A673 (cell line): ENCODE results near the gene ELP4. TPM values are rescaled to one million over a fixed set of nuclear protein-coding genes. Genes with fewer than 3 reads are reported as not detected.

Experiments
- BruUV-seq: library from RNA; stranded (reverse); fragments of 400-500 nt; replicated peaks from 2 replicates; lab custom pipeline; 2021; lab: Mats Ljungman, UMichigan
- CTCF ChIA-PET: fragments of 300-600 bp; sonication (Branson Sonifier 250); formaldehyde crosslinking; loops from one replicate; lab custom pipeline; 2022; ENCODE audit warnings: antibody characterized with exemption; lab: Charles Lee
- POLR2A ChIA-PET: fragments of 300-600 bp; sonication (Branson Sonifier 250); formaldehyde crosslinking; loops from one replicate; lab custom pipeline; 2022; ENCODE audit warnings: antibody characterized with exemption; ENCODE audit not compliant: low non-redundant PET; lab: Charles Lee
- DNase-seq: peaks from one replicate; pipeline ENCODE4 v3.0.0-alpha.2; 2015; ENCODE audit warnings: low spot score
- H3K27ac ChIP-seq: fragments of 200-600 bp; sonication (generic); 2 replicates; pipeline ENCODE4 v1.5.1; 2016; ENCODE audit warnings: mixed run types, low read depth, mild to moderate bottlenecking, mixed read lengths, antibody characterized with exemption, low read length; ENCODE audit not compliant: poor library complexity, severe bottlenecking
- H3K27me3 ChIP-seq: fragments of 200-600 bp; sonication (generic); replicated peaks from 2 replicates; pipeline ENCODE4 v1.6.1; 2017; ENCODE audit warnings: mixed run types, low read depth, mild to moderate bottlenecking, mixed read lengths, antibody characterized with exemption, low read length; ENCODE audit not compliant: insufficient read depth, poor library complexity
- H3K36me3 ChIP-seq: fragments of 200-600 bp; sonication (generic); 2 replicates; pipeline ENCODE4 v1.6.1; 2016; ENCODE audit warnings: mixed run types, mild to moderate bottlenecking, mixed read lengths, antibody characterized with exemption, low read length; ENCODE audit not compliant: insufficient read depth, poor library complexity, severe bottlenecking
- H3K4me1 ChIP-seq: fragments of 200-600 bp; sonication (generic); 2 replicates; pipeline ENCODE4 v1.6.1; 2017; ENCODE audit warnings: mixed run types, mild to moderate bottlenecking, mixed read lengths, antibody characterized with exemption, low read length; ENCODE audit not compliant: insufficient read depth, poor library complexity, severe bottlenecking
- H3K4me3 ChIP-seq: fragments of 200-600 bp; sonication (generic); 2 replicates; pipeline ENCODE4 v1.5.1; 2016; ENCODE audit warnings: low read depth, mixed run types, mild to moderate bottlenecking, mixed read lengths, low read length; ENCODE audit not compliant: poor library complexity, severe bottlenecking
- H3K9me3 ChIP-seq: fragments of 200-600 bp; sonication (generic); 2 replicates; pipeline ENCODE4 v1.6.1; 2016; ENCODE audit warnings: mixed run types, low read depth, mild to moderate bottlenecking, mixed read lengths, antibody characterized with exemption, low read length; ENCODE audit not compliant: poor library complexity, severe bottlenecking
- EZH2 ChIP-seq: fragments of 200-600 bp; sonication (generic); IDR thresholded peaks from 2 replicates; pipeline ENCODE4 v1.6.1; 2017; ENCODE audit warnings: borderline replicate concordance, low read depth, mild to moderate bottlenecking, mixed read lengths, antibody characterized with exemption, low read length; ENCODE audit not compliant: poor library complexity, severe bottlenecking
- intact Hi-C: fragments of 100-400 bp; cut with micrococcal nuclease; formaldehyde crosslinking; loops from one replicate; pipeline ENCODE4 v1.10.0; 2022; ENCODE audit not compliant: unreplicated experiment
- total RNA-seq: library from RNA; stranded (reverse); gene quantifications from 2 replicates; pipeline ENCODE4 v1.2.3, GENCODE V29; 2021
- TF ChIP-seq, protein P1 (sequence below): fragments of 300-800, 200-600 bp; sonication (generic); conservative IDR thresholded peaks from 2 replicates; pipeline ENCODE4 v1.5.1; 2017; ENCODE audit warnings: low read depth, mild to moderate bottlenecking, antibody characterized with exemption, low read length, moderate library complexity, mixed read lengths

The ELP4 gene
- total RNA-seq, 1 experiment from 2014 or later = 49.4 TPM

GRCh38 chr11:31761636-31762035 lies 252.1 kb downstream of the ELP4 start:
- no peak overlapping the region for H3K4me3 ChIP-seq
- POLR2A ChIA-PET = no interaction called here
- no peak overlapping the region for H3K27ac ChIP-seq
- no TSS peak for BruUV-seq
- intact Hi-C loops = no loop called here
- no peaks in the 10 kb centered on the region for H3K9me3 ChIP-seq
- no peaks in the 10 kb centered on the region for H3K27me3 ChIP-seq
- CTCF ChIA-PET = no interaction called here
- no peaks in the 10 kb centered on the region for H3K36me3 ChIP-seq
- TF ChIP-seq, protein P1, sequence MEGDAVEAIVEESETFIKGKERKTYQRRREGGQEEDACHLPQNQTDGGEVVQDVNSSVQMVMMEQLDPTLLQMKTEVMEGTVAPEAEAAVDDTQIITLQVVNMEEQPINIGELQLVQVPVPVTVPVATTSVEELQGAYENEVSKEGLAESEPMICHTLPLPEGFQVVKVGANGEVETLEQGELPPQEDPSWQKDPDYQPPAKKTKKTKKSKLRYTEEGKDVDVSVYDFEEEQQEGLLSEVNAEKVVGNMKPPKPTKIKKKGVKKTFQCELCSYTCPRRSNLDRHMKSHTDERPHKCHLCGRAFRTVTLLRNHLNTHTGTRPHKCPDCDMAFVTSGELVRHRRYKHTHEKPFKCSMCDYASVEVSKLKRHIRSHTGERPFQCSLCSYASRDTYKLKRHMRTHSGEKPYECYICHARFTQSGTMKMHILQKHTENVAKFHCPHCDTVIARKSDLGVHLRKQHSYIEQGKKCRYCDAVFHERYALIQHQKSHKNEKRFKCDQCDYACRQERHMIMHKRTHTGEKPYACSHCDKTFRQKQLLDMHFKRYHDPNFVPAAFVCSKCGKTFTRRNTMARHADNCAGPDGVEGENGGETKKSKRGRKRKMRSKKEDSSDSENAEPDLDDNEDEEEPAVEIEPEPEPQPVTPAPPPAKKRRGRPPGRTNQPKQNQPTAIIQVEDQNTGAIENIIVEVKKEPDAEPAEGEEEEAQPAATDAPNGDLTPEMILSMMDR = no peak
- no peak for TF ChIP-seq EZH2
- H3K4me1 ChIP-seq = peaks cover 30% of the 10 kb centered on the region
- DNase-seq = no peak

DNA sequence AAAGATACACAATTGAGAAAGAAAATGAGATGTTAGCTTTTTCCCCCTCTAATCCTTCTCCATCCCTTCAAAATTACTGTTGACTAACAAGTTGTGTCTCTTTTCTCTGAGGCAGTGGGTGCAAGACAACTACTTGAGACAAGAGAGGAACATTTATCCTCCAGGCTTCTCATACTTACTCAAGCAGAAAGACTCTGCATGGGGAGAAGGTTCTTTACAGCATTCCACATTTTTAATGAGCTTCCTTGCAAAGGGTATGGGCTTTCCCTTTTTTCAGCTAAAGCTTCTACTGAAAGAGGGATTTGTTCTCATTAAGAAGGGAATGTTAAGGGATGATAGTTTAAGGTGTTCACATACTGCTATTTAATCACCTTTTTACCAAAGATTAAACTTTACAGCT lies 253.7 kb downstream of the ELP4 start:
- intact Hi-C loops = no loop called here
- CTCF ChIA-PET = interaction anchor here (1.5 kb wide), 1 partner anchor 195 kb away, joined by 4 read pairs; no protein-coding TSS in a partner anchor
- DNase-seq = peak; percentile 77
- H3K9me3 ChIP-seq = no peaks in the 10 kb centered on the region
- H3K4me3 ChIP-seq = no peak overlapping the region
- TF ChIP-seq EZH2 = no peak
- TF ChIP-seq, protein P1 = no peak
- no TSS peak for BruUV-seq
- H3K36me3 ChIP-seq = no peaks in the 10 kb centered on the region
- POLR2A ChIA-PET = interaction anchor here (0.7 kb wide), 1 partner anchor 68 kb away, joined by 3 read pairs; no protein-coding TSS in a partner anchor
- H3K4me1 ChIP-seq = peaks cover 37% of the 10 kb centered on the region
- no peak overlapping the region for H3K27ac ChIP-seq
- no peaks in the 10 kb centered on the region for H3K27me3 ChIP-seq

- Histone ChIP-seq H3K9me3 (no peaks in the 10 kb centered on the region), H3K27ac (no peak overlapping the region), H3K4me3 (no peak overlapping the region), H3K4me1 (peaks cover 45% of the 10 kb centered on the region), H3K36me3 (no peaks in the 10 kb centered on the region), H3K27me3 (no peaks in the 10 kb centered on the region)
- ChIA-PET POLR2A (interaction anchor here (0.6 to 0.7 kb wide), 2 partner anchors 67 to 548 kb away, joined by 3 read pairs; no protein-coding TSS in a partner anchor), CTCF (no interaction called here)
- intact Hi-C loops = no loop called here
- TF ChIP-seq, protein P1 = no peak; the same call in 1 of the 2 replicates
- no peak for TF ChIP-seq EZH2
- BruUV-seq = no TSS peak
- DNase-seq = no peak
These were observed 254.7 kb downstream of the ELP4 start for GRCh38 chr11:31764261-31764660.
